GM23338 (cell line): ENCODE data around the gene MMP25. TPM values are rescaled to one million over a fixed set of nuclear protein-coding genes. Genes with fewer than 3 reads are reported as not detected.
A peak's percentile ranks its signal among the peaks of the same experiment; 100 is the strongest.

ENCODE experiments used
- ATAC-seq: fragments of 200-7000 bp; cut with Tn5 transposase; 3 replicates; pipeline ENCODE4 v1.9.1; 2020
- DNase-seq: peaks from one replicate; pipeline ENCODE4 v3.0.0-alpha.2; 2015; ENCODE audit warnings: low spot score
- H2AFZ ChIP-seq: fragments of 200-600 bp; sonication (generic); 2 replicates; pipeline ENCODE4 v1.8.0; 2016; ENCODE audit warnings: antibody characterized with exemption, mild to moderate bottlenecking, moderate library complexity
- H3F3A ChIP-seq: fragments of 200-600 bp; sonication (generic); replicated peaks from 2 replicates; pipeline ENCODE4 v1.8.0; 2017; ENCODE audit warnings: antibody characterized with exemption, mixed run types, low read depth
- H3K27ac ChIP-seq: fragments of 200-600 bp; sonication (generic); 2 replicates; pipeline ENCODE4 v1.6.1; 2016; ENCODE audit warnings: low read depth
- H3K27me3 ChIP-seq: fragments of 200-600 bp; sonication (generic); 2 replicates; pipeline ENCODE4 v1.8.0; 2016; ENCODE audit warnings: mild to moderate bottlenecking, mixed run types, moderate library complexity; ENCODE audit not compliant: insufficient read depth
- H3K36me3 ChIP-seq: fragments of 200-600 bp; sonication (generic); 2 replicates; pipeline ENCODE4 v1.8.0; 2016; ENCODE audit warnings: mild to moderate bottlenecking; ENCODE audit not compliant: insufficient read depth
- H3K4me1 ChIP-seq: fragments of 200-600 bp; sonication (generic); 2 replicates; pipeline ENCODE4 v1.8.0; 2016; ENCODE audit warnings: mild to moderate bottlenecking, moderate library complexity; ENCODE audit not compliant: insufficient read depth
- H3K4me2 ChIP-seq: fragments of 200-600 bp; sonication (generic); 2 replicates; pipeline ENCODE4 v1.7.1; 2017; ENCODE audit warnings: mixed run types
- H3K4me3 ChIP-seq: fragments of 200-600 bp; sonication (generic); 2 replicates; pipeline ENCODE4 v1.6.1; 2016; ENCODE audit warnings: mixed run types
- H3K79me2 ChIP-seq: fragments of 200-600 bp; sonication (generic); replicated peaks from 2 replicates; pipeline ENCODE4 v1.8.0; 2017; ENCODE audit warnings: mild to moderate bottlenecking; ENCODE audit not compliant: insufficient read depth
- H3K9me2 ChIP-seq: fragments of 200-600 bp; sonication (generic); 2 replicates; pipeline ENCODE4 v1.8.0; 2017; ENCODE audit not compliant: insufficient read depth
- H4K20me1 ChIP-seq: fragments of 200-600 bp; sonication (generic); replicated peaks from 2 replicates; pipeline ENCODE4 v1.8.0; 2017; ENCODE audit warnings: mild to moderate bottlenecking; ENCODE audit not compliant: insufficient read depth
- H3K27ac Mint-ChIP-seq: 2 replicates; pipeline ENCODE4 v1.8.0; 2020; ENCODE audit warnings: inconsistent platforms, mild to moderate bottlenecking, moderate library complexity, mixed read lengths
- H3K27me3 Mint-ChIP-seq: 3 replicates; pipeline ENCODE4 v1.8.0; 2022; ENCODE audit warnings: low read depth, mild to moderate bottlenecking, moderate library complexity, mixed read lengths, inconsistent platforms; ENCODE audit not compliant: insufficient read depth, poor library complexity
- H3K36me3 Mint-ChIP-seq: 3 replicates; pipeline ENCODE4 v1.8.0; 2021; ENCODE audit warnings: low read depth, mild to moderate bottlenecking, inconsistent platforms, moderate library complexity, mixed read lengths
- H3K4me1 Mint-ChIP-seq: 3 replicates; pipeline ENCODE4 v1.8.0; 2020; ENCODE audit warnings: mild to moderate bottlenecking, inconsistent platforms, mixed read lengths
- H3K4me3 Mint-ChIP-seq: 3 replicates; pipeline ENCODE4 v1.8.0; 2021; ENCODE audit warnings: moderate library complexity, mild to moderate bottlenecking, inconsistent platforms, mixed read lengths
- H3K9me3 Mint-ChIP-seq: 3 replicates; pipeline ENCODE4 v1.8.0; 2020; ENCODE audit warnings: moderate library complexity, mild to moderate bottlenecking, inconsistent platforms, mixed read lengths
- CREB1 ChIP-seq: fragments of 250-450 bp; sonication (Bioruptor Pico); IDR thresholded peaks from 2 replicates; pipeline ENCODE4 v1.5.0; 2020; ENCODE audit warnings: low read depth, mild to moderate bottlenecking, moderate library complexity
- ETS1 ChIP-seq: IDR thresholded peaks from 2 replicates; pipeline ENCODE4 v1.6.1; 2016; ENCODE audit warnings: antibody characterized with exemption
- EZH2 ChIP-seq: fragments of 200-600 bp; sonication (generic); IDR thresholded peaks from one replicate; pipeline ENCODE4 v1.8.0; 2017; ENCODE audit warnings: antibody characterized with exemption, mild to moderate bottlenecking, low read depth; ENCODE audit not compliant: unreplicated experiment
- EZH2phosphoT487 ChIP-seq: fragments of 200-600 bp; sonication (generic); IDR thresholded peaks from one replicate; pipeline ENCODE4 v1.8.1; 2018; ENCODE audit warnings: antibody characterized with exemption; ENCODE audit not compliant: unreplicated experiment
- JUNB ChIP-seq: IDR thresholded peaks from one replicate; pipeline ENCODE4 v1.6.1; 2016; ENCODE audit warnings: antibody characterized with exemption; ENCODE audit not compliant: unreplicated experiment
- POLR2AphosphoS5 ChIP-seq: IDR thresholded peaks from 2 replicates; pipeline ENCODE4 v1.6.1; 2016; ENCODE audit warnings: antibody characterized with exemption, low read depth
- ZNF331 ChIP-seq: fragments of 250-450 bp; sonication (Bioruptor Pico); IDR thresholded peaks from 2 replicates; pipeline ENCODE4 v1.5.0; 2020; ENCODE audit warnings: low read depth, mild to moderate bottlenecking, moderate library complexity
- polyA plus RNA-seq: library from polyadenylated mRNA; unstranded; fragments of >200 nt; fragmentation: Nextera tagmentation; extraction: Ambion mirVana; gene quantifications from 2 replicates; pipeline ENCODE4 v1.2.1, GENCODE V29; 2016
- total RNA-seq: library from RNA; depleted of rRNA; stranded (reverse); fragments of >200 nt; shearing (Covaris generic); gene quantifications from 2 replicates; pipeline ENCODE4 v1.2.3, GENCODE V29; 2014
- TF ChIP-seq, protein P1 (sequence below), 2 experiments: fragments of 200-600 bp in 1 of 2; sonication (generic) in 1 of 2; conservative IDR thresholded peaks; 2 replicates each; pipeline versions ENCODE4 v1.5.1 to v1.6.1; 2016 to 2017; ENCODE audit warnings: antibody characterized with exemption in 2 of 2, low read depth in 2 of 2, mild to moderate bottlenecking in 2 of 2, moderate library complexity in 1 of 2
- TF ChIP-seq, protein P2 (sequence below): fragments of 250-450 bp; sonication (Bioruptor Pico); IDR thresholded peaks from 2 replicates; pipeline ENCODE4 v1.5.0; 2020; ENCODE audit warnings: mild to moderate bottlenecking, moderate library complexity

The MMP25 gene
- total and polyA plus RNA-seq, 2 experiments from 2014 or later = 7.7 to 15.9 TPM

- peaks cover 29% of the 10 kb centered on the region; the same call in 1 of the 2 replicates for H4K20me1 ChIP-seq
- H3K4me2 ChIP-seq = peak overlapping the region; percentile 85
- H3F3A ChIP-seq = peaks cover 54% of the 10 kb centered on the region
- no peak overlapping the region for H2AFZ ChIP-seq
- H3K36me3 Mint-ChIP-seq = peaks cover 76% of the 10 kb centered on the region
- H3K27me3 Mint-ChIP-seq = peaks cover 37% of the 10 kb centered on the region
- peak overlapping the region; percentile 89; the same call in 1 of the 2 replicates for H3K4me3 ChIP-seq
- H3K27me3 ChIP-seq = no peaks in the 10 kb centered on the region
- H3K4me1 ChIP-seq = peaks cover 43% of the 10 kb centered on the region
- no peaks in the 10 kb centered on the region; the same call in 2 of the 3 replicates for H3K9me3 Mint-ChIP-seq
- peak; percentile 0; the same call in 1 of the 3 replicates for ATAC-seq
- peak overlapping the region; percentile 99 for H3K4me3 Mint-ChIP-seq
- H3K36me3 ChIP-seq = peaks cover 28% of the 10 kb centered on the region
- peaks cover 32% of the 10 kb centered on the region for H3K4me1 Mint-ChIP-seq
- TF ChIP-seq, protein P1, sequence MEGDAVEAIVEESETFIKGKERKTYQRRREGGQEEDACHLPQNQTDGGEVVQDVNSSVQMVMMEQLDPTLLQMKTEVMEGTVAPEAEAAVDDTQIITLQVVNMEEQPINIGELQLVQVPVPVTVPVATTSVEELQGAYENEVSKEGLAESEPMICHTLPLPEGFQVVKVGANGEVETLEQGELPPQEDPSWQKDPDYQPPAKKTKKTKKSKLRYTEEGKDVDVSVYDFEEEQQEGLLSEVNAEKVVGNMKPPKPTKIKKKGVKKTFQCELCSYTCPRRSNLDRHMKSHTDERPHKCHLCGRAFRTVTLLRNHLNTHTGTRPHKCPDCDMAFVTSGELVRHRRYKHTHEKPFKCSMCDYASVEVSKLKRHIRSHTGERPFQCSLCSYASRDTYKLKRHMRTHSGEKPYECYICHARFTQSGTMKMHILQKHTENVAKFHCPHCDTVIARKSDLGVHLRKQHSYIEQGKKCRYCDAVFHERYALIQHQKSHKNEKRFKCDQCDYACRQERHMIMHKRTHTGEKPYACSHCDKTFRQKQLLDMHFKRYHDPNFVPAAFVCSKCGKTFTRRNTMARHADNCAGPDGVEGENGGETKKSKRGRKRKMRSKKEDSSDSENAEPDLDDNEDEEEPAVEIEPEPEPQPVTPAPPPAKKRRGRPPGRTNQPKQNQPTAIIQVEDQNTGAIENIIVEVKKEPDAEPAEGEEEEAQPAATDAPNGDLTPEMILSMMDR (conservative IDR thresholded peaks at IDR 0.05; ENCODE audit: low read depth in 2 of 2) = peak; percentile 44 to 45
- no peak for TF ChIP-seq ETS1
- no peak for TF ChIP-seq JUNB
- TF ChIP-seq POLR2AphosphoS5 = no peak
- TF ChIP-seq EZH2phosphoT487 = no peak
- DNase-seq = peak; percentile 63
- peaks cover 62% of the 10 kb centered on the region for H3K79me2 ChIP-seq
- peak overlapping the region; percentile 99 for H3K27ac ChIP-seq
- no peaks in the 10 kb centered on the region for H3K9me2 ChIP-seq
- peak overlapping the region; percentile 59; the same call in 1 of the 2 replicates for H3K27ac Mint-ChIP-seq
Measured at GRCh38 chr16:3095869-3096268, 49.5 kb downstream of the MMP25 start.

GRCh38 chr16:3096362-3096761 is 50.0 kb downstream of the MMP25 start:
- Histone ChIP-seq H3K4me1 (peaks cover 46% of the 10 kb centered on the region), H3K36me3 (peaks cover 23% of the 10 kb centered on the region), H2AFZ (no peak overlapping the region), H3K9me2 (no peaks in the 10 kb centered on the region), H4K20me1 (peaks cover 24% of the 10 kb centered on the region; the same call in 1 of the 2 replicates), H3K4me3 (peak overlapping the region; percentile 89), H3F3A (peaks cover 51% of the 10 kb centered on the region), H3K79me2 (peaks cover 62% of the 10 kb centered on the region), H3K27me3 (no peaks in the 10 kb centered on the region), H3K4me2 (peak overlapping the region; percentile 85), H3K27ac (peak overlapping the region; percentile 99)
- Mint-ChIP-seq H3K4me1 (peaks cover 37% of the 10 kb centered on the region), H3K27me3 (peaks cover 40% of the 10 kb centered on the region), H3K4me3 (peak overlapping the region; percentile 99), H3K9me3 (no peaks in the 10 kb centered on the region; the same call in 2 of the 3 replicates), H3K27ac (peak overlapping the region; percentile 56; the same call in 1 of the 2 replicates), H3K36me3 (peaks cover 71% of the 10 kb centered on the region)
- no peak for ATAC-seq
- no peak for DNase-seq
- no peak for TF ChIP-seq ETS1
- TF ChIP-seq CREB1 (CRISPR knock-in tag) = no peak
- no peak for TF ChIP-seq EZH2
- TF ChIP-seq POLR2AphosphoS5 = no peak
- TF ChIP-seq, protein P2, sequence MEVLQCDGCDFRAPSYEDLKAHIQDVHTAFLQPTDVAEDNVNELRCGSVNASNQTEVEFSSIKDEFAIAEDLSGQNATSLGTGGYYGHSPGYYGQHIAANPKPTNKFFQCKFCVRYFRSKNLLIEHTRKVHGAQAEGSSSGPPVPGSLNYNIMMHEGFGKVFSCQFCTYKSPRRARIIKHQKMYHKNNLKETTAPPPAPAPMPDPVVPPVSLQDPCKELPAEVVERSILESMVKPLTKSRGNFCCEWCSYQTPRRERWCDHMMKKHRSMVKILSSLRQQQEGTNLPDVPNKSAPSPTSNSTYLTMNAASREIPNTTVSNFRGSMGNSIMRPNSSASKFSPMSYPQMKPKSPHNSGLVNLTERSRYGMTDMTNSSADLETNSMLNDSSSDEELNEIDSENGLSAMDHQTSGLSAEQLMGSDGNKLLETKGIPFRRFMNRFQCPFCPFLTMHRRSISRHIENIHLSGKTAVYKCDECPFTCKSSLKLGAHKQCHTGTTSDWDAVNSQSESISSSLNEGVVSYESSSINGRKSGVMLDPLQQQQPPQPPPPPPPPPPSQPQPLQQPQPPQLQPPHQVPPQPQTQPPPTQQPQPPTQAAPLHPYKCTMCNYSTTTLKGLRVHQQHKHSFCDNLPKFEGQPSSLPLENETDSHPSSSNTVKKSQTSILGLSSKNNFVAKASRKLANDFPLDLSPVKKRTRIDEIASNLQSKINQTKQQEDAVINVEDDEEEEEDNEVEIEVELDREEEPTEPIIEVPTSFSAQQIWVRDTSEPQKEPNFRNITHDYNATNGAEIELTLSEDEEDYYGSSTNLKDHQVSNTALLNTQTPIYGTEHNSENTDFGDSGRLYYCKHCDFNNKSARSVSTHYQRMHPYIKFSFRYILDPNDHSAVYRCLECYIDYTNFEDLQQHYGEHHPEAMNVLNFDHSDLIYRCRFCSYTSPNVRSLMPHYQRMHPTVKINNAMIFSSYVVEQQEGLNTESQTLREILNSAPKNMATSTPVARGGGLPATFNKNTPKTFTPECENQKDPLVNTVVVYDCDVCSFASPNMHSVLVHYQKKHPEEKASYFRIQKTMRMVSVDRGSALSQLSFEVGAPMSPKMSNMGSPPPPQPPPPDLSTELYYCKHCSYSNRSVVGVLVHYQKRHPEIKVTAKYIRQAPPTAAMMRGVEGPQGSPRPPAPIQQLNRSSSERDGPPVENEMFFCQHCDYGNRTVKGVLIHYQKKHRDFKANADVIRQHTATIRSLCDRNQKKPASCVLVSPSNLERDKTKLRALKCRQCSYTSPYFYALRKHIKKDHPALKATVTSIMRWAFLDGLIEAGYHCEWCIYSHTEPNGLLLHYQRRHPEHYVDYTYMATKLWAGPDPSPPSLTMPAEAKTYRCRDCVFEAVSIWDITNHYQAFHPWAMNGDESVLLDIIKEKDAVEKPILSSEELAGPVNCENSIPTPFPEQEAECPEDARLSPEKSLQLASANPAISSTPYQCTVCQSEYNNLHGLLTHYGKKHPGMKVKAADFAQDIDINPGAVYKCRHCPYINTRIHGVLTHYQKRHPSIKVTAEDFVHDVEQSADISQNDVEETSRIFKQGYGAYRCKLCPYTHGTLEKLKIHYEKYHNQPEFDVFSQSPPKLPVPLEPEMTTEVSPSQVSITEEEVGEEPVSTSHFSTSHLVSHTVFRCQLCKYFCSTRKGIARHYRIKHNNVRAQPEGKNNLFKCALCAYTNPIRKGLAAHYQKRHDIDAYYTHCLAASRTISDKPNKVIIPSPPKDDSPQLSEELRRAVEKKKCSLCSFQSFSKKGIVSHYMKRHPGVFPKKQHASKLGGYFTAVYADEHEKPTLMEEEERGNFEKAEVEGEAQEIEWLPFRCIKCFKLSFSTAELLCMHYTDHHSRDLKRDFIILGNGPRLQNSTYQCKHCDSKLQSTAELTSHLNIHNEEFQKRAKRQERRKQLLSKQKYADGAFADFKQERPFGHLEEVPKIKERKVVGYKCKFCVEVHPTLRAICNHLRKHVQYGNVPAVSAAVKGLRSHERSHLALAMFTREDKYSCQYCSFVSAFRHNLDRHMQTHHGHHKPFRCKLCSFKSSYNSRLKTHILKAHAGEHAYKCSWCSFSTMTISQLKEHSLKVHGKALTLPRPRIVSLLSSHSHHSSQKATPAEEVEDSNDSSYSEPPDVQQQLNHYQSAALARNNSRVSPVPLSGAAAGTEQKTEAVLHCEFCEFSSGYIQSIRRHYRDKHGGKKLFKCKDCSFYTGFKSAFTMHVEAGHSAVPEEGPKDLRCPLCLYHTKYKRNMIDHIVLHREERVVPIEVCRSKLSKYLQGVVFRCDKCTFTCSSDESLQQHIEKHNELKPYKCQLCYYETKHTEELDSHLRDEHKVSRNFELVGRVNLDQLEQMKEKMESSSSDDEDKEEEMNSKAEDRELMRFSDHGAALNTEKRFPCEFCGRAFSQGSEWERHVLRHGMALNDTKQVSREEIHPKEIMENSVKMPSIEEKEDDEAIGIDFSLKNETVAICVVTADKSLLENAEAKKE (CRISPR knock-in tag) = no peak
- no peak for TF ChIP-seq ZNF331
- TF ChIP-seq JUNB = no peak
